Astrocyte of the spinal cord (primary cell): ENCODE results near the gene PPP1R9A.

Experiments
- DNase-seq: peaks from one replicate; pipeline ENCODE4 v3.0.0; 2011; ENCODE audit warnings: low read depth, low spot score
- H3K4me3 ChIP-seq: 2 replicates; pipeline ENCODE4 v1.5.1; 2011; ENCODE audit warnings: low read depth, mild to moderate bottlenecking, low read length, moderate library complexity
- CTCF ChIP-seq: IDR thresholded peaks from 2 replicates; pipeline ENCODE4 v1.5.1; 2012; ENCODE audit warnings: low read depth, mild to moderate bottlenecking, low read length, inconsistent platforms
- in situ Hi-C: cut with HindIII; loops from 2 replicates; pipeline ENCODE4 v1.10.0; 2017; ENCODE audit warnings: low sequenced_read_pairs

Gene PPP1R9A

GRCh38 chr7:95309951-95310350 is 402.6 kb downstream of the PPP1R9A start:
- no peak overlapping the region for H3K4me3 ChIP-seq
- DNase-seq, result no peak
- TF ChIP-seq CTCF, result no peak
- in situ Hi-C loops, result no loop called here

GRCh38 chr7:95311389-95311788 is 404.0 kb downstream of the PPP1R9A start:
- TF ChIP-seq CTCF, result no peak
- no peak for DNase-seq
- H3K4me3 ChIP-seq, result no peak overlapping the region
- in situ Hi-C loops, result no loop called here

- no peak overlapping the region for H3K4me3 ChIP-seq
- TF ChIP-seq CTCF, result no peak
- no peak for DNase-seq
- in situ Hi-C loops, result no loop called here
Measured at GRCh38 chr7:95312561-95312960, 405.2 kb downstream of the PPP1R9A start.

- no peak for TF ChIP-seq CTCF
- H3K4me3 ChIP-seq, result no peak overlapping the region
- in situ Hi-C loops, result no loop called here
- no peak for DNase-seq
Measured at GRCh38 chr7:95316588-95316987, 409.2 kb downstream of the PPP1R9A start.

GRCh38 chr7:95317546-95317945 is 410.2 kb downstream of the PPP1R9A start:
- TF ChIP-seq CTCF, result no peak
- in situ Hi-C loops, result no loop called here
- H3K4me3 ChIP-seq, result no peak overlapping the region
- DNase-seq, result no peak

- DNase-seq, result no peak
- in situ Hi-C loops, result no loop called here
- TF ChIP-seq CTCF, result no peak
- H3K4me3 ChIP-seq, result no peak overlapping the region
Measured at GRCh38 chr7:95317966-95318365, 410.6 kb downstream of the PPP1R9A start.

GRCh38 chr7:95318501-95319100 is 411.2 kb downstream of the PPP1R9A start:
- in situ Hi-C loops, result no loop called here
- no peak for TF ChIP-seq CTCF
- H3K4me3 ChIP-seq, result no peak overlapping the region
- DNase-seq, result no peak
